Measurements from ENCODE around the gene ABCC8.

ABCC8 gene

GRCh38 chr11:17416492-17416891 is 60.2 kb downstream of the ABCC8 start:
- TF ChIP-seq CTCF (IDR thresholded peaks at IDR 0.05; ENCODE audit: low read depth, low read length, missing control alignments): no peak
- in situ Hi-C loops (cut with HindIII; ENCODE audit: low pct_ligation_motif_present, low sequenced_read_pairs): no loop called here
- Histone ChIP-seq H3K36me3 (replicated peaks) (no peaks in the 10 kb centered on the region), H3K4me3 (ENCODE audit: low read depth, low read length) (no peak overlapping the region), H3K27ac (no peak overlapping the region), H3K27me3 (replicated peaks) (no peaks in the 10 kb centered on the region)
- no peak for DNase-seq

- TF ChIP-seq CTCF (IDR thresholded peaks at IDR 0.05; ENCODE audit: low read depth, low read length, missing control alignments): no peak
- H3K36me3 ChIP-seq (replicated peaks): no peaks in the 10 kb centered on the region
- no peak overlapping the region for H3K27ac ChIP-seq
- no peak for DNase-seq
- H3K4me3 ChIP-seq (ENCODE audit: low read depth, low read length): no peak overlapping the region
- in situ Hi-C loops (cut with HindIII; ENCODE audit: low pct_ligation_motif_present, low sequenced_read_pairs): no loop called here
- H3K27me3 ChIP-seq (replicated peaks): no peaks in the 10 kb centered on the region
Observed at GRCh38 chr11:17415523-17416104, 61.0 kb downstream of the ABCC8 start.

GRCh38 chr11:17414992-17415391 is 61.7 kb downstream of the ABCC8 start:
- no peaks in the 10 kb centered on the region for H3K27me3 ChIP-seq (replicated peaks)
- no peak for TF ChIP-seq CTCF (IDR thresholded peaks at IDR 0.05; ENCODE audit: low read depth, low read length, missing control alignments)
- in situ Hi-C loops (cut with HindIII; ENCODE audit: low pct_ligation_motif_present, low sequenced_read_pairs): no loop called here
- no peak overlapping the region for H3K4me3 ChIP-seq (ENCODE audit: low read depth, low read length)
- no peak overlapping the region for H3K27ac ChIP-seq
- DNase-seq: no peak
- no peaks in the 10 kb centered on the region for H3K36me3 ChIP-seq (replicated peaks)

GRCh38 chr11:17414317-17414737 is 62.3 kb downstream of the ABCC8 start:
- in situ Hi-C loops (cut with HindIII; ENCODE audit: low pct_ligation_motif_present, low sequenced_read_pairs): no loop called here
- H3K27me3 ChIP-seq (replicated peaks): no peaks in the 10 kb centered on the region
- DNase-seq: no peak
- H3K27ac ChIP-seq: no peak overlapping the region
- no peaks in the 10 kb centered on the region for H3K36me3 ChIP-seq (replicated peaks)
- no peak overlapping the region for H3K4me3 ChIP-seq (ENCODE audit: low read depth, low read length)
- no peak for TF ChIP-seq CTCF (IDR thresholded peaks at IDR 0.05; ENCODE audit: low read depth, low read length, missing control alignments)

- DNase-seq: no peak
- no peak for TF ChIP-seq CTCF (IDR thresholded peaks at IDR 0.05; ENCODE audit: low read depth, low read length, missing control alignments)
- in situ Hi-C loops (cut with HindIII; ENCODE audit: low pct_ligation_motif_present, low sequenced_read_pairs): no loop called here
Observed at GRCh38 chr11:17413414-17414316, 63.0 kb downstream of the ABCC8 start.

More at GRCh38 chr11:17413414-17414316, 63.0 kb downstream of the ABCC8 start:
- H3K27ac ChIP-seq: no peak overlapping the region
- no peaks in the 10 kb centered on the region for H3K36me3 ChIP-seq (replicated peaks)
- no peak overlapping the region for H3K4me3 ChIP-seq (ENCODE audit: low read depth, low read length)
- H3K27me3 ChIP-seq (replicated peaks): no peaks in the 10 kb centered on the region

Measured in brain microvascular endothelial cell (primary cell).